ENCODE measurements around the gene SP7. TPM values are rescaled to one million over a fixed set of nuclear protein-coding genes. Genes with fewer than 3 reads are reported as not detected.

Gene SP7
- total and polyA plus RNA-seq, 2 donors (not counting 3 experiments of a cell fraction or from before 2014, with no cell fraction given), result not detected

GRCh38 chr12:53355121-53355520 is 19.0 kb upstream of the SP7 start:
- H3K27ac ChIP-seq (ENCODE audit: insufficient read depth, low read depth, low read length), result no peak overlapping the region
- H4K20me1 ChIP-seq (replicated peaks; ENCODE audit: control insufficient read depth, extremely low read depth, insufficient read depth, low read length), result no peaks in the 10 kb centered on the region
- H3K4me3 ChIP-seq (replicated peaks in 1 of 3; ENCODE audit: insufficient read depth in 1 of 3, low read depth in 1 of 3, low read length in 3 of 3), result no peak overlapping the region
- H3K4me1 ChIP-seq (ENCODE audit: control insufficient read depth, extremely low read depth, insufficient read depth, low read length), result peaks cover 2% of the 10 kb centered on the region
- FAIRE-seq, result peak; percentile 37
- no peak overlapping the region for H3K9ac ChIP-seq (replicated peaks; ENCODE audit: extremely low read depth, insufficient read depth, low read length)
- no peak overlapping the region for H3K4me2 ChIP-seq (ENCODE audit: insufficient read depth, low read length)
- DNase-seq (ENCODE audit: low read depth, low spot score), result no peak
- no peaks in the 10 kb centered on the region for H3K79me2 ChIP-seq (ENCODE audit: control insufficient read depth, insufficient read depth, low read length)
- H2AFZ ChIP-seq (ENCODE audit: low read depth, low read length), result peak overlapping the region; percentile 75
- CTCF ChIA-PET, result interaction anchor here (0.6 to 8.3 kb wide), 4 partner anchors 26 to 180 kb away, joined by 4 to 444 read pairs (median 46); partner anchors contain the start of gene AMHR2
- TF ChIP-seq, protein P1, sequence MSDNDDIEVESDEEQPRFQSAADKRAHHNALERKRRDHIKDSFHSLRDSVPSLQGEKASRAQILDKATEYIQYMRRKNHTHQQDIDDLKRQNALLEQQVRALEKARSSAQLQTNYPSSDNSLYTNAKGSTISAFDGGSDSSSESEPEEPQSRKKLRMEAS (IDR thresholded peaks at IDR 0.05; ENCODE audit: insufficient read depth, insufficient read length), result no peak
- no peak for TF ChIP-seq EZH2 (IDR thresholded peaks at IDR 0.05; ENCODE audit: borderline replicate concordance, low read depth, low read length, severe bottlenecking)
- no peak for TF ChIP-seq MYC (IDR thresholded peaks at IDR 0.05; ENCODE audit: low read depth, low read length)
- no peak for TF ChIP-seq FOS (IDR thresholded peaks at IDR 0.05; ENCODE audit: borderline replicate concordance, insufficient read depth, low read length)
- POLR2A ChIA-PET, result no interaction called here
- intact Hi-C loops (cut with micrococcal nuclease), result no loop called here
- H3K9me1 ChIP-seq (replicated peaks; ENCODE audit: control insufficient read depth, extremely low read depth, insufficient read depth, low read length), result no peaks in the 10 kb centered on the region
- H3K27me3 ChIP-seq (ENCODE audit: control insufficient read depth in 2 of 2, insufficient read depth in 2 of 2, low read length in 2 of 2), result no peaks in the 10 kb centered on the region
- no peaks in the 10 kb centered on the region for H3K9me3 ChIP-seq (replicated peaks; ENCODE audit: control insufficient read depth, insufficient read depth, low read length)
- no peaks in the 10 kb centered on the region for H3K36me3 ChIP-seq (ENCODE audit: control insufficient read depth in 2 of 2, extremely low read depth in 1 of 2, insufficient read depth in 2 of 2, low read length in 2 of 2)
- no TSS peak for BruUV-seq (replicated peaks)
- dilution Hi-C loops (cut with MboI; ENCODE audit: extremely low pct_ligation_motif_present, low sequenced_read_pairs), result no loop called here

GRCh38 chr12:53353257-53353655 is 17.1 kb upstream of the SP7 start:
- Histone ChIP-seq H3K79me2 (ENCODE audit: control insufficient read depth, insufficient read depth, low read length) (no peaks in the 10 kb centered on the region), H3K4me1 (ENCODE audit: control insufficient read depth, extremely low read depth, insufficient read depth, low read length) (peaks cover 2% of the 10 kb centered on the region), H4K20me1 (replicated peaks; ENCODE audit: control insufficient read depth, extremely low read depth, insufficient read depth, low read length) (no peaks in the 10 kb centered on the region), H3K4me3 (replicated peaks in 1 of 3; ENCODE audit: insufficient read depth in 1 of 3, low read depth in 1 of 3, low read length in 3 of 3) (no peak overlapping the region), H3K27me3 (ENCODE audit: control insufficient read depth in 2 of 2, insufficient read depth in 2 of 2, low read length in 2 of 2) (no peaks in the 10 kb centered on the region), H3K9ac (replicated peaks; ENCODE audit: extremely low read depth, insufficient read depth, low read length) (no peak overlapping the region), H3K27ac (ENCODE audit: insufficient read depth, low read depth, low read length) (no peak overlapping the region), H3K4me2 (ENCODE audit: insufficient read depth, low read length) (no peak overlapping the region), H2AFZ (ENCODE audit: low read depth, low read length) (no peak overlapping the region), H3K9me1 (replicated peaks; ENCODE audit: control insufficient read depth, extremely low read depth, insufficient read depth, low read length) (no peaks in the 10 kb centered on the region), H3K36me3 (ENCODE audit: control insufficient read depth in 2 of 2, extremely low read depth in 1 of 2, insufficient read depth in 2 of 2, low read length in 2 of 2) (no peaks in the 10 kb centered on the region), H3K9me3 (replicated peaks; ENCODE audit: control insufficient read depth, insufficient read depth, low read length) (no peaks in the 10 kb centered on the region)
- FAIRE-seq (no peak), DNase-seq (ENCODE audit: low read depth, low spot score) (no peak)
- ChIA-PET POLR2A (no interaction called here), CTCF (interaction anchor here (1.6 to 8.3 kb wide), 11 partner anchors 9 to 75 kb away, joined by 11 to 444 read pairs (median 35); partner anchors contain the start of genes AAAS, AMHR2 and SP7)
- dilution Hi-C loops (cut with MboI; ENCODE audit: extremely low pct_ligation_motif_present, low sequenced_read_pairs) (no loop called here), intact Hi-C loops (cut with micrococcal nuclease) (no loop called here)
- no TSS peak for BruUV-seq (replicated peaks)
- no peak for TF ChIP-seq POLR2AphosphoS5 (IDR thresholded peaks at IDR 0.05; ENCODE audit: insufficient read depth, low read depth, low read length)
- no peak for TF ChIP-seq EZH2 (IDR thresholded peaks at IDR 0.05; ENCODE audit: borderline replicate concordance, low read depth, low read length, severe bottlenecking)
- TF ChIP-seq CTCF (IDR thresholded peaks at IDR 0.05; ENCODE audit: extremely low read depth in 1 of 2, insufficient read depth in 1 of 2, low read depth in 1 of 2, low read length in 2 of 2), result no peak
- TF ChIP-seq, protein P1 (IDR thresholded peaks at IDR 0.05; ENCODE audit: insufficient read depth, insufficient read length), result no peak
- no peak for TF ChIP-seq JUN (IDR thresholded peaks at IDR 0.05; ENCODE audit: borderline replicate concordance, insufficient read depth, insufficient read length, low read depth)
- TF ChIP-seq GATA2 (IDR thresholded peaks at IDR 0.05; ENCODE audit: insufficient read depth, insufficient read length, low read depth, low read length), result no peak
- no peak for TF ChIP-seq POLR2A (IDR thresholded peaks at IDR 0.05; ENCODE audit: low read depth, low read length)
- TF ChIP-seq MYC (IDR thresholded peaks at IDR 0.05; ENCODE audit: low read depth, low read length), result no peak
- no peak for TF ChIP-seq FOS (IDR thresholded peaks at IDR 0.05; ENCODE audit: borderline replicate concordance, insufficient read depth, low read length)

Data from endothelial cell of umbilical vein (primary cell).